ENCODE data around the gene RPTOR.

RPTOR gene

DNA sequence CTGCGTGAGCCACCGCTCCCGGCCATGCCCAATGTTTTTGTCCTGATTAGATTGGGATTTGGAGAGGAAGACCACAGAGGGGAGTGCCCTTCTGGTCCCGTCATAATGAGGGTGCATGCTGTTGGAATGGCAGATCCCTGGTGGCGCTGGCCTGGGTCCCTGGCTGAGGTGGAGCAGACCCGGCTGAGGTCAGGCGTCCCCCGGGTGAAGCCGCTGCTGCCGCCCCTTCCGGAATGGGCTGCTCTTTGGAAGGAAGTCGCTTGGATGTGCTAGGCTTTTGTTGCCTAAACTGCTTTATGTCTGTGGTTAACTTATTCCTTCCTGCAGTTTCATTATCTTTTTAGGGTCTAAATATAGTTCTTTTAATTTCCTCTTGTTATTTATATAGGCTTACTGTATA, 326.7 kb downstream of the RPTOR start:
- Histone ChIP-seq H3K4me1 (ENCODE audit: insufficient read depth, low read length, severe bottlenecking) (no peaks in the 10 kb centered on the region), H3K9me2 (ENCODE audit: low read depth, low read length) (no peaks in the 10 kb centered on the region), H3K9ac (ENCODE audit: low read length) (no peak overlapping the region), H3K4me2 (ENCODE audit: low read length) (no peak overlapping the region), H3F3A (ENCODE audit: insufficient read depth, low read length) (peaks cover 4% of the 10 kb centered on the region; the same call in 1 of the 2 replicates), H3K4me3 (ENCODE audit: low read depth, low read length, poor library complexity, severe bottlenecking) (no peak overlapping the region), H3K79me2 (ENCODE audit: insufficient read depth, low read length) (no peaks in the 10 kb centered on the region), H3K36me3 (ENCODE audit: insufficient read depth, low read length) (peaks cover 71% of the 10 kb centered on the region), H3K9me3 (ENCODE audit: low read length) (no peaks in the 10 kb centered on the region), H4K20me1 (ENCODE audit: insufficient read depth, low read length) (no peaks in the 10 kb centered on the region), H3K27me3 (ENCODE audit: insufficient read depth, low read length) (no peaks in the 10 kb centered on the region), H2AFZ (ENCODE audit: low read length) (no peak overlapping the region), H3K27ac (ENCODE audit: low read depth, low read length, poor library complexity, severe bottlenecking) (no peak overlapping the region)
- no peak for TF ChIP-seq EZH2 (IDR thresholded peaks at IDR 0.05; ENCODE audit: borderline replicate concordance, low read length)
- TF ChIP-seq, protein P1, sequence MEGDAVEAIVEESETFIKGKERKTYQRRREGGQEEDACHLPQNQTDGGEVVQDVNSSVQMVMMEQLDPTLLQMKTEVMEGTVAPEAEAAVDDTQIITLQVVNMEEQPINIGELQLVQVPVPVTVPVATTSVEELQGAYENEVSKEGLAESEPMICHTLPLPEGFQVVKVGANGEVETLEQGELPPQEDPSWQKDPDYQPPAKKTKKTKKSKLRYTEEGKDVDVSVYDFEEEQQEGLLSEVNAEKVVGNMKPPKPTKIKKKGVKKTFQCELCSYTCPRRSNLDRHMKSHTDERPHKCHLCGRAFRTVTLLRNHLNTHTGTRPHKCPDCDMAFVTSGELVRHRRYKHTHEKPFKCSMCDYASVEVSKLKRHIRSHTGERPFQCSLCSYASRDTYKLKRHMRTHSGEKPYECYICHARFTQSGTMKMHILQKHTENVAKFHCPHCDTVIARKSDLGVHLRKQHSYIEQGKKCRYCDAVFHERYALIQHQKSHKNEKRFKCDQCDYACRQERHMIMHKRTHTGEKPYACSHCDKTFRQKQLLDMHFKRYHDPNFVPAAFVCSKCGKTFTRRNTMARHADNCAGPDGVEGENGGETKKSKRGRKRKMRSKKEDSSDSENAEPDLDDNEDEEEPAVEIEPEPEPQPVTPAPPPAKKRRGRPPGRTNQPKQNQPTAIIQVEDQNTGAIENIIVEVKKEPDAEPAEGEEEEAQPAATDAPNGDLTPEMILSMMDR (IDR thresholded peaks at IDR 0.05; ENCODE audit: low read length) = no peak

DNA sequence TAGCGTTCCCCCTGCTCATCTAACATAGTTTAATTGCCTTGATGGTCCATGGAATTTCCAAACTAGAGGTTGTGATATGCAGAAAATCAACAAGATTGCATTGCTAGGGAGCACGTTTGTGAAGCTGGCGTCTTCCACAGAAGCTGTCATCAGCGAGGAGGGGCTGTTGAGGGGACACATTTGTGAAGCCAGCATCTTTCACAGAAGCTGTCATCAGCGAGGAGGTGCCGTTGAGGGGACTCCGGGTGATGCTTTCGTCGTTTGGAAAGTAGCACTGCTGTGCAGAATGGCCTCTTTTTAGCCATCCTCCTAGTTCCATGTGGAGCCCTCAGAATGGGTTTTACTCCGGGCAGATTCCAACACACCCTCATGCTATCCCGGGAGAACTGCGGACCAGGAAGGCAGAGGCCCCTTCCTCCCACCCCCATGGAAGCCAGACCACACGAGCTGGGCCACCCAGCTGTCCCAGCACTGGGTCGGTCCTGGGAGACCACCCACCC, 327.4 kb downstream of the RPTOR start:
- TF ChIP-seq, protein P1 (IDR thresholded peaks at IDR 0.05; ENCODE audit: low read length) = no peak
- TF ChIP-seq EZH2 (IDR thresholded peaks at IDR 0.05; ENCODE audit: borderline replicate concordance, low read length) = no peak
- Histone ChIP-seq H3K27me3 (ENCODE audit: insufficient read depth, low read length) (no peaks in the 10 kb centered on the region), H3K9me3 (ENCODE audit: low read length) (no peaks in the 10 kb centered on the region), H3K4me3 (ENCODE audit: low read depth, low read length, poor library complexity, severe bottlenecking) (no peak overlapping the region), H3F3A (ENCODE audit: insufficient read depth, low read length) (peaks cover 4% of the 10 kb centered on the region; the same call in 1 of the 2 replicates), H3K9ac (ENCODE audit: low read length) (no peak overlapping the region), H2AFZ (ENCODE audit: low read length) (no peak overlapping the region), H3K9me2 (ENCODE audit: low read depth, low read length) (no peaks in the 10 kb centered on the region), H4K20me1 (ENCODE audit: insufficient read depth, low read length) (no peaks in the 10 kb centered on the region), H3K79me2 (ENCODE audit: insufficient read depth, low read length) (no peaks in the 10 kb centered on the region), H3K27ac (ENCODE audit: low read depth, low read length, poor library complexity, severe bottlenecking) (no peak overlapping the region), H3K4me2 (ENCODE audit: low read length) (no peak overlapping the region), H3K36me3 (ENCODE audit: insufficient read depth, low read length) (peaks cover 65% of the 10 kb centered on the region), H3K4me1 (ENCODE audit: insufficient read depth, low read length, severe bottlenecking) (peaks cover 7% of the 10 kb centered on the region)

DNA sequence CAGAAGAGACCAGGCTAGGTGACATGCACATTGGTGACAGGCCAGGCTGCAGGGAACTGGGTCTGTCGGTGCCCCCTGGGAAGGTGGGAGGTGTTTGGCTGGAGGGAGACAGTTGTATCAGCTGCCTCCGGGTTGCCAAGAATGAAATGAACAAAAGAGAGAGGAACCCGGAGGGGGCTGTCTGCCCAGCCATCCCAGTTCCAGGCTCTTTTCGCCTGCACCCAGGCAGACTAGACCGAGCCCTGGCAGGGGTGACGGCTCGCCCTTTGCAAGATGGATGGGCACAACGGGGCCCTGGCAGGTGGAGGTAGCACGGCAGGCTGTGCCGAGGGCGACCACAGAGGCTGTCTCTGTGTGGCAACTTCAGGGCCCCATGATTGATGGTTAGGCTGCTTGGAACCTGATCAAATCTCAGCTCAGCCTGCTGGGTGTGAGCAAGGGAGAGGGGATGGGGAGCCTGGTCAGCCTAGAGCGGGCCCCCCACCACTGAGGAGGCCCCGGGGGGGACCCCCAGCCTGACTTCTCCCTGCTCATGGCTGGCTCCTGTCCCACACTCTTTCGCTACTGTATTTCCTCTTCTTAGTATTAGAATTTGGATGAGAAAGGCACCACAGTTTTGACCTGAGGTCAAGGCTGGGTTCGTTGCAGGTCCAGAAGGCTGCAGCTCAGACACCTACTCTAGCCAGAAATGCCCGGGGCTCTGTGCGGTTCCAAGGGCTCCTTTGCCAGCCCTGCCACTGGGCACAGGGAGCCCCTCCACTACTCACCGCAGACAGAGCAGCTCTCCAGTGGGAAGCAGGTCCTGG, 328.1 kb downstream of the RPTOR start:
- H3K4me2 ChIP-seq (ENCODE audit: low read length) = no peak overlapping the region
- H3K27ac ChIP-seq (ENCODE audit: low read depth, low read length, poor library complexity, severe bottlenecking) = no peak overlapping the region
- no peaks in the 10 kb centered on the region for H3K79me2 ChIP-seq (ENCODE audit: insufficient read depth, low read length)
- H3K4me1 ChIP-seq (ENCODE audit: insufficient read depth, low read length, severe bottlenecking) = peaks cover 14% of the 10 kb centered on the region
- H3F3A ChIP-seq (ENCODE audit: insufficient read depth, low read length) = 0 out of 2 replicates have a peak, but pooled peaks cover 4% of the 10 kb centered on the region
- H3K9me2 ChIP-seq (ENCODE audit: low read depth, low read length) = no peaks in the 10 kb centered on the region
- H2AFZ ChIP-seq (ENCODE audit: low read length) = no peak overlapping the region
- no peaks in the 10 kb centered on the region for H4K20me1 ChIP-seq (ENCODE audit: insufficient read depth, low read length)
- no peak overlapping the region for H3K9ac ChIP-seq (ENCODE audit: low read length)
- no peak overlapping the region for H3K4me3 ChIP-seq (ENCODE audit: low read depth, low read length, poor library complexity, severe bottlenecking)
- H3K27me3 ChIP-seq (ENCODE audit: insufficient read depth, low read length) = no peaks in the 10 kb centered on the region
- H3K9me3 ChIP-seq (ENCODE audit: low read length) = no peaks in the 10 kb centered on the region
- TF ChIP-seq, protein P1 (IDR thresholded peaks at IDR 0.05; ENCODE audit: low read length) = no peak
- TF ChIP-seq EZH2 (IDR thresholded peaks at IDR 0.05; ENCODE audit: borderline replicate concordance, low read length) = no peak
- H3K36me3 ChIP-seq (ENCODE audit: insufficient read depth, low read length) = peaks cover 65% of the 10 kb centered on the region

All from OCI-LY1 (cell line).